MCF 10A (cell line): Measurements from ENCODE around the gene FAM177A1. TPM values are rescaled to one million over a fixed set of nuclear protein-coding genes. Genes with fewer than 3 reads are reported as not detected.
"Not testable (repeated sequence)": the region's sequence is repeated elsewhere in the genome, so short reads cannot be mapped to it uniquely, and the experiment has no call there.

ENCODE experiments used
- BruUV-seq: library from RNA; stranded (reverse); fragments of 400-500 nt; replicated peaks from 2 replicates; lab custom pipeline; 2021; lab: Mats Ljungman, UMichigan
- CTCF ChIA-PET: fragments of 300-600 bp; sonication (Branson Sonifier 250); formaldehyde crosslinking; extraction: SDS; loops from one replicate; lab custom pipeline; 2021; ENCODE audit warnings: antibody characterized with exemption, inconsistent platforms; lab: Yijun Ruan, JAX
- POLR2A ChIA-PET: fragments of 300-600, 350-650 bp; sonication (Branson Sonifier 250); formaldehyde crosslinking; extraction: SDS; loops from one replicate; lab custom pipeline; 2020; ENCODE audit warnings: antibody characterized with exemption, inconsistent platforms; lab: Yijun Ruan, JAX
- DNase-seq: peaks from one replicate; pipeline ENCODE4 v3.0.0-alpha.2; 2018; ENCODE audit not compliant: unreplicated experiment
- H3K27ac Mint-ChIP-seq: one replicate; pipeline ENCODE4 v1.8.0; 2022; ENCODE audit warnings: mild to moderate bottlenecking, low read depth, mixed read lengths; ENCODE audit not compliant: unreplicated experiment
- H3K27me3 Mint-ChIP-seq: one replicate; pipeline ENCODE4 v1.8.0; 2022; ENCODE audit warnings: mixed read lengths; ENCODE audit not compliant: insufficient read depth, unreplicated experiment
- H3K36me3 Mint-ChIP-seq: one replicate; pipeline ENCODE4 v1.8.0; 2022; ENCODE audit warnings: mild to moderate bottlenecking, moderate library complexity, mixed read lengths; ENCODE audit not compliant: insufficient read depth, unreplicated experiment
- H3K4me1 Mint-ChIP-seq: one replicate; pipeline ENCODE4 v1.8.0; 2022; ENCODE audit warnings: mixed read lengths; ENCODE audit not compliant: insufficient read depth, unreplicated experiment
- H3K4me3 Mint-ChIP-seq: one replicate; pipeline ENCODE4 v1.8.0; 2022; ENCODE audit warnings: mild to moderate bottlenecking, moderate library complexity, mixed read lengths; ENCODE audit not compliant: unreplicated experiment
- H3K9me3 Mint-ChIP-seq: one replicate; pipeline ENCODE4 v1.8.0; 2022; ENCODE audit warnings: mixed read lengths; ENCODE audit not compliant: unreplicated experiment
- CTCF ChIP-seq: fragments of 200-600 bp; IDR thresholded peaks from one replicate; pipeline ENCODE4 v1.8.0; 2022; ENCODE audit warnings: antibody characterized with exemption, mild to moderate bottlenecking; ENCODE audit not compliant: unreplicated experiment
- intact Hi-C: fragments of 100-400 bp; cut with micrococcal nuclease; formaldehyde crosslinking; loops from 2 replicates; pipeline ENCODE4 v1.14.1; 2022
- total RNA-seq: library from RNA; stranded (reverse); gene quantifications from 2 replicates; pipeline ENCODE4 v1.2.3, GENCODE V29; 2022

FAM177A1 gene
- total RNA-seq, 1 experiment from 2014 or later, result 73.9 TPM

- ChIA-PET POLR2A (no interaction called here), CTCF (no interaction called here)
- no peak for TF ChIP-seq CTCF
- BruUV-seq, result no TSS peak
- Mint-ChIP-seq H3K27ac (no peak overlapping the region), H3K27me3 (no peaks in the 10 kb centered on the region), H3K4me1 (peaks cover 23% of the 10 kb centered on the region), H3K9me3 (no peaks in the 10 kb centered on the region), H3K36me3 (peaks cover 53% of the 10 kb centered on the region), H3K4me3 (no peak overlapping the region)
- intact Hi-C loops, result no loop called here
- DNase-seq, result no peak
Measured at GRCh38 chr14:35052637-35053036, 6.6 kb downstream of the FAM177A1 start.

DNA sequence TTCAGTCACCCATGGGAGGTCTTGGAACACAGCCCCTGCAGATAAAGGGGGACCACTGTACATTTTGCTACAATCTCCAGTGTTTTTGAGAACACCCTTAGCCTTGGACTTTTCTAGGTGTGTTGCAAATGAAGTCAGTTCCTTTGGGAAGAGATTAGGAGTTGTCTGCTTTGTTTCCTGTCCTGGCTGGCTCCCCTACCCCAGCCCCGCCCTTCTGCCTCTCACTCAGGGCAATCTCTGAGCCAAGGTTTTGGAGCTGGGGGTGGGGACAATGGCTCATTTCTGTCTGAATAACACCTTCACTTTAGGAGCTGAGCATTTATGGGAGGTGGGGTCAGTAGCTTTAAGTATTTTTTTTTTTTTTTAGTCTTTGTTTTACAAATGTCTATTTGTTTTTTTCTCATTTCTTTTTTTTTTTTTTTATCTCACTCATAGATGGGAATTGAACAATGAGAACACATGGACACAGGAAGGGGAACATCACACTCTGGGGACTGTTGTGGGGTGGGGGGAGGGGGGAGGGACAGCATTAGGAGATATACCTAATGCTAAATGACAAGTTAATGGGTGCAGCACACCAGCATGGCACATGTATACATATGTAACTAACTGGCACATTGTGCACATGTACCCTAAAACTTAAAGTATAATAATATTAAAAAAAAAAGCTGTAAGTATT, 15.2 kb downstream of the FAM177A1 start:
- peak; percentile 69 for DNase-seq
- BruUV-seq, H3K9me3 Mint-ChIP-seq, H3K4me3 Mint-ChIP-seq, H3K27me3 Mint-ChIP-seq, intact Hi-C loops: not testable (repeated sequence)
- Mint-ChIP-seq H3K36me3 (peaks cover 54% of the 10 kb centered on the region), H3K27ac (peak overlapping the region; percentile 32), H3K4me1 (peaks cover 20% of the 10 kb centered on the region)
- CTCF ChIA-PET, result interaction anchor here (0.6 to 1.3 kb wide), 3 partner anchors 14 to 344 kb away, joined by 3 to 5 read pairs (median 3); no protein-coding TSS in a partner anchor
- POLR2A ChIA-PET, result interaction anchor here (0.6 to 5.0 kb wide), 5 partner anchors 10 to 641 kb away, joined by 3 to 40 read pairs (median 7); partner anchors contain the start of genes FAM177A1, PPP2R3C and PRORP

GRCh38 chr14:35065731-35066130, 19.7 kb downstream of the FAM177A1 start:
- Mint-ChIP-seq H3K4me1 (peaks cover 13% of the 10 kb centered on the region), H3K36me3 (peaks cover 30% of the 10 kb centered on the region)
- H3K4me3 Mint-ChIP-seq, CTCF ChIA-PET, H3K27me3 Mint-ChIP-seq, intact Hi-C loops, DNase-seq, BruUV-seq, H3K27ac Mint-ChIP-seq, H3K9me3 Mint-ChIP-seq: not testable (repeated sequence)
- POLR2A ChIA-PET, result interaction anchor here (0.6 kb wide), 1 partner anchor 213 kb away, joined by 3 read pairs; no protein-coding TSS in a partner anchor

- DNase-seq, result no peak
- CTCF ChIA-PET, result no interaction called here
- BruUV-seq, result no TSS peak
Measured at GRCh38 chr14:35068238-35069012, 22.4 kb downstream of the FAM177A1 start.

More at GRCh38 chr14:35068238-35069012, 22.4 kb downstream of the FAM177A1 start:
- Mint-ChIP-seq H3K4me1 (peaks cover 5% of the 10 kb centered on the region), H3K4me3 (no peak overlapping the region), H3K36me3 (peaks cover 48% of the 10 kb centered on the region), H3K9me3 (no peaks in the 10 kb centered on the region), H3K27me3 (no peaks in the 10 kb centered on the region), H3K27ac (no peak overlapping the region)
- TF ChIP-seq CTCF, result no peak
- intact Hi-C loops, result no loop called here
- POLR2A ChIA-PET, result no interaction called here
